GM23338 (cell line): ENCODE measurements around the gene MIPEP. TPM values are rescaled to one million over a fixed set of nuclear protein-coding genes. Genes with fewer than 3 reads are reported as not detected.

Source experiments
- ATAC-seq: fragments of 200-7000 bp; cut with Tn5 transposase; 3 replicates; pipeline ENCODE4 v1.9.1; 2020
- DNase-seq: peaks from one replicate; pipeline ENCODE4 v3.0.0-alpha.2; 2015; ENCODE audit warnings: low spot score
- H2AFZ ChIP-seq: fragments of 200-600 bp; sonication (generic); 2 replicates; pipeline ENCODE4 v1.8.0; 2016; ENCODE audit warnings: antibody characterized with exemption, mild to moderate bottlenecking, moderate library complexity
- H3F3A ChIP-seq: fragments of 200-600 bp; sonication (generic); replicated peaks from 2 replicates; pipeline ENCODE4 v1.8.0; 2017; ENCODE audit warnings: antibody characterized with exemption, mixed run types, low read depth
- H3K27ac ChIP-seq: fragments of 200-600 bp; sonication (generic); 2 replicates; pipeline ENCODE4 v1.6.1; 2016; ENCODE audit warnings: low read depth
- H3K27me3 ChIP-seq: fragments of 200-600 bp; sonication (generic); 2 replicates; pipeline ENCODE4 v1.8.0; 2016; ENCODE audit warnings: mild to moderate bottlenecking, mixed run types, moderate library complexity; ENCODE audit not compliant: insufficient read depth
- H3K36me3 ChIP-seq: fragments of 200-600 bp; sonication (generic); 2 replicates; pipeline ENCODE4 v1.8.0; 2016; ENCODE audit warnings: mild to moderate bottlenecking; ENCODE audit not compliant: insufficient read depth
- H3K4me1 ChIP-seq: fragments of 200-600 bp; sonication (generic); 2 replicates; pipeline ENCODE4 v1.8.0; 2016; ENCODE audit warnings: mild to moderate bottlenecking, moderate library complexity; ENCODE audit not compliant: insufficient read depth
- H3K4me2 ChIP-seq: fragments of 200-600 bp; sonication (generic); 2 replicates; pipeline ENCODE4 v1.7.1; 2017; ENCODE audit warnings: mixed run types
- H3K4me3 ChIP-seq: fragments of 200-600 bp; sonication (generic); 2 replicates; pipeline ENCODE4 v1.6.1; 2016; ENCODE audit warnings: mixed run types
- H3K79me2 ChIP-seq: fragments of 200-600 bp; sonication (generic); replicated peaks from 2 replicates; pipeline ENCODE4 v1.8.0; 2017; ENCODE audit warnings: mild to moderate bottlenecking; ENCODE audit not compliant: insufficient read depth
- H3K9me2 ChIP-seq: fragments of 200-600 bp; sonication (generic); 2 replicates; pipeline ENCODE4 v1.8.0; 2017; ENCODE audit not compliant: insufficient read depth
- H4K20me1 ChIP-seq: fragments of 200-600 bp; sonication (generic); replicated peaks from 2 replicates; pipeline ENCODE4 v1.8.0; 2017; ENCODE audit warnings: mild to moderate bottlenecking; ENCODE audit not compliant: insufficient read depth
- H3K27ac Mint-ChIP-seq: 2 replicates; pipeline ENCODE4 v1.8.0; 2020; ENCODE audit warnings: inconsistent platforms, mild to moderate bottlenecking, moderate library complexity, mixed read lengths
- H3K27me3 Mint-ChIP-seq: 3 replicates; pipeline ENCODE4 v1.8.0; 2022; ENCODE audit warnings: low read depth, mild to moderate bottlenecking, moderate library complexity, mixed read lengths, inconsistent platforms; ENCODE audit not compliant: insufficient read depth, poor library complexity
- H3K36me3 Mint-ChIP-seq: 3 replicates; pipeline ENCODE4 v1.8.0; 2021; ENCODE audit warnings: low read depth, mild to moderate bottlenecking, inconsistent platforms, moderate library complexity, mixed read lengths
- H3K4me1 Mint-ChIP-seq: 3 replicates; pipeline ENCODE4 v1.8.0; 2020; ENCODE audit warnings: mild to moderate bottlenecking, inconsistent platforms, mixed read lengths
- H3K4me3 Mint-ChIP-seq: 3 replicates; pipeline ENCODE4 v1.8.0; 2021; ENCODE audit warnings: moderate library complexity, mild to moderate bottlenecking, inconsistent platforms, mixed read lengths
- H3K9me3 Mint-ChIP-seq: 3 replicates; pipeline ENCODE4 v1.8.0; 2020; ENCODE audit warnings: moderate library complexity, mild to moderate bottlenecking, inconsistent platforms, mixed read lengths
- CREB1 ChIP-seq: fragments of 250-450 bp; sonication (Bioruptor Pico); IDR thresholded peaks from 2 replicates; pipeline ENCODE4 v1.5.0; 2020; ENCODE audit warnings: low read depth, mild to moderate bottlenecking, moderate library complexity
- CTCF ChIP-seq, 2 experiments: fragments of 200-600 bp in 1 of 2; sonication (generic) in 1 of 2; conservative IDR thresholded peaks; 2 replicates each; pipeline versions ENCODE4 v1.5.1 to v1.6.1; 2016 to 2017; ENCODE audit warnings: antibody characterized with exemption in 2 of 2, low read depth in 2 of 2, mild to moderate bottlenecking in 2 of 2, moderate library complexity in 1 of 2
- ETS1 ChIP-seq: IDR thresholded peaks from 2 replicates; pipeline ENCODE4 v1.6.1; 2016; ENCODE audit warnings: antibody characterized with exemption
- EZH2 ChIP-seq: fragments of 200-600 bp; sonication (generic); IDR thresholded peaks from one replicate; pipeline ENCODE4 v1.8.0; 2017; ENCODE audit warnings: antibody characterized with exemption, mild to moderate bottlenecking, low read depth; ENCODE audit not compliant: unreplicated experiment
- EZH2phosphoT487 ChIP-seq: fragments of 200-600 bp; sonication (generic); IDR thresholded peaks from one replicate; pipeline ENCODE4 v1.8.1; 2018; ENCODE audit warnings: antibody characterized with exemption; ENCODE audit not compliant: unreplicated experiment
- JUNB ChIP-seq: IDR thresholded peaks from one replicate; pipeline ENCODE4 v1.6.1; 2016; ENCODE audit warnings: antibody characterized with exemption; ENCODE audit not compliant: unreplicated experiment
- NANOG ChIP-seq: IDR thresholded peaks from 2 replicates; pipeline ENCODE4 v1.6.1; 2016; ENCODE audit warnings: antibody characterized with exemption, borderline replicate concordance
- POLR2AphosphoS5 ChIP-seq: IDR thresholded peaks from 2 replicates; pipeline ENCODE4 v1.6.1; 2016; ENCODE audit warnings: antibody characterized with exemption, low read depth
- STAT1 ChIP-seq: IDR thresholded peaks from one replicate; pipeline ENCODE4 v1.6.1; 2016; ENCODE audit warnings: antibody characterized with exemption; ENCODE audit not compliant: unreplicated experiment
- ZNF114 ChIP-seq: fragments of 250-450 bp; sonication (Bioruptor Pico); IDR thresholded peaks from 2 replicates; pipeline ENCODE4 v1.5.0; 2020; ENCODE audit warnings: mild to moderate bottlenecking, moderate library complexity
- ZNF331 ChIP-seq: fragments of 250-450 bp; sonication (Bioruptor Pico); IDR thresholded peaks from 2 replicates; pipeline ENCODE4 v1.5.0; 2020; ENCODE audit warnings: low read depth, mild to moderate bottlenecking, moderate library complexity
- polyA plus RNA-seq: library from polyadenylated mRNA; unstranded; fragments of >200 nt; fragmentation: Nextera tagmentation; extraction: Ambion mirVana; gene quantifications from 2 replicates; pipeline ENCODE4 v1.2.1, GENCODE V29; 2016
- total RNA-seq: library from RNA; depleted of rRNA; stranded (reverse); fragments of >200 nt; shearing (Covaris generic); gene quantifications from 2 replicates; pipeline ENCODE4 v1.2.3, GENCODE V29; 2014
- TF ChIP-seq, protein P1 (sequence below): fragments of 250-450 bp; sonication (Bioruptor Pico); IDR thresholded peaks from 2 replicates; pipeline ENCODE4 v1.5.0; 2020; ENCODE audit warnings: mild to moderate bottlenecking, moderate library complexity
- TF ChIP-seq, protein P2 (sequence below): IDR thresholded peaks from one replicate; pipeline ENCODE4 v1.6.1; 2018; ENCODE audit warnings: antibody characterized with exemption; ENCODE audit not compliant: unreplicated experiment

MIPEP gene
- total and polyA plus RNA-seq, 2 experiments from 2014 or later, result 20.8 to 22.5 TPM

DNA sequence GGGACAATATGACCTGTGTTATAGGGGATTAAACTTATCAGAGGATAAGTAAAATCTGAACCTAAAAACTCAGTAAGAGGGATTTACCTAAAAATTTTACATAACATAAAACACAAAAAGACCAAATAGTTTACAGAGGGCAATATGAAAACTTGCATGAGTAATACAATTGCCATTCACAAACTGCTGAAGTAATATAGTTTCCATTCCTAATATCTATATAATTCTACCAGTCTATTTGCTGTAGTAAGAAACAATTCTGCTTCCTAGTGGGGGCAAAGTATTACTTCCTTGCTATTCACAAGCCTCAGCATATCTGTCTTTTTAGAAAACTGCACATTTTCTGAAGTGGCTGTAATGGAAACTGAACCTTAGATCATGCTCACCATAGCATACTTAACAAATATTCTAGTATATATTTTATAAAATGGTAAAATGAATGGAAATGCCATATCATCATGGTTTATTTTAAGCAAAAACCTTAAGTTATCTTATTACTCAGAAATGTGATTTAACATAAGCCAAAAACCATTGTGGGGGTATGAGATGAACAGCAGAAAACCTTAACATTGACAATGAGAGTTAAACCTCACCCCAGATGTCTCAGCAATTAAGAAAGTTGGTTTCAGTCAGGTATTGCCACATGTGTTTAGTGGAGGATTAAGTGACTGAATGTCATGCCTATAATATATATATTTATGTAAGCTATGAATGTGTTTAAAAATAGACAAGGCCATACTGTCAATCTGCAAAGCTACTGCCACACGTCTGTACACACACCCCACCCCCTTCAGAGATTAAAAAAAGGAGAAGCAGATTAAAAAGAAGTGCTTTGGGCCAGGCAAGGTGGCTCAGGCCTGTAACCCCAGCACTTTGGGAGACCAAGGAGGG, 136.8 kb downstream of the MIPEP start:
- ATAC-seq (no peak), DNase-seq (no peak)
- H3K4me1 ChIP-seq, result peaks cover 12% of the 10 kb centered on the region
- H3K27ac ChIP-seq, result no peak overlapping the region
- no peak overlapping the region for H2AFZ ChIP-seq
- no peak overlapping the region for H3K27ac Mint-ChIP-seq
- H3K27me3 Mint-ChIP-seq, result peaks cover under 1% of the 10 kb centered on the region
- H3K9me2 ChIP-seq, result no peaks in the 10 kb centered on the region; the same call in 1 of the 2 replicates
- H3K36me3 ChIP-seq, result no peaks in the 10 kb centered on the region
- no peaks in the 10 kb centered on the region for H3F3A ChIP-seq
- H3K36me3 Mint-ChIP-seq, result peaks cover under 1% of the 10 kb centered on the region; the same call in 1 of the 3 replicates
- no peaks in the 10 kb centered on the region for H4K20me1 ChIP-seq
- no peak overlapping the region for H3K4me3 Mint-ChIP-seq
- no peaks in the 10 kb centered on the region for H3K79me2 ChIP-seq
- H3K4me1 Mint-ChIP-seq, result peaks cover 42% of the 10 kb centered on the region
- no peaks in the 10 kb centered on the region for H3K27me3 ChIP-seq
- H3K4me2 ChIP-seq, result no peak overlapping the region
- TF ChIP-seq ZNF114 (CRISPR knock-in tag) (no peak), ETS1 (no peak), NANOG (no peak), STAT1 (no peak), CTCF (conservative IDR thresholded peaks at IDR 0.05; ENCODE audit: low read depth in 2 of 2) (no peak), JUNB (no peak), ZNF331 (CRISPR knock-in tag) (no peak), EZH2 (no peak), POLR2AphosphoS5 (no peak), EZH2phosphoT487 (no peak), CREB1 (CRISPR knock-in tag) (no peak)
- TF ChIP-seq, protein P1, sequence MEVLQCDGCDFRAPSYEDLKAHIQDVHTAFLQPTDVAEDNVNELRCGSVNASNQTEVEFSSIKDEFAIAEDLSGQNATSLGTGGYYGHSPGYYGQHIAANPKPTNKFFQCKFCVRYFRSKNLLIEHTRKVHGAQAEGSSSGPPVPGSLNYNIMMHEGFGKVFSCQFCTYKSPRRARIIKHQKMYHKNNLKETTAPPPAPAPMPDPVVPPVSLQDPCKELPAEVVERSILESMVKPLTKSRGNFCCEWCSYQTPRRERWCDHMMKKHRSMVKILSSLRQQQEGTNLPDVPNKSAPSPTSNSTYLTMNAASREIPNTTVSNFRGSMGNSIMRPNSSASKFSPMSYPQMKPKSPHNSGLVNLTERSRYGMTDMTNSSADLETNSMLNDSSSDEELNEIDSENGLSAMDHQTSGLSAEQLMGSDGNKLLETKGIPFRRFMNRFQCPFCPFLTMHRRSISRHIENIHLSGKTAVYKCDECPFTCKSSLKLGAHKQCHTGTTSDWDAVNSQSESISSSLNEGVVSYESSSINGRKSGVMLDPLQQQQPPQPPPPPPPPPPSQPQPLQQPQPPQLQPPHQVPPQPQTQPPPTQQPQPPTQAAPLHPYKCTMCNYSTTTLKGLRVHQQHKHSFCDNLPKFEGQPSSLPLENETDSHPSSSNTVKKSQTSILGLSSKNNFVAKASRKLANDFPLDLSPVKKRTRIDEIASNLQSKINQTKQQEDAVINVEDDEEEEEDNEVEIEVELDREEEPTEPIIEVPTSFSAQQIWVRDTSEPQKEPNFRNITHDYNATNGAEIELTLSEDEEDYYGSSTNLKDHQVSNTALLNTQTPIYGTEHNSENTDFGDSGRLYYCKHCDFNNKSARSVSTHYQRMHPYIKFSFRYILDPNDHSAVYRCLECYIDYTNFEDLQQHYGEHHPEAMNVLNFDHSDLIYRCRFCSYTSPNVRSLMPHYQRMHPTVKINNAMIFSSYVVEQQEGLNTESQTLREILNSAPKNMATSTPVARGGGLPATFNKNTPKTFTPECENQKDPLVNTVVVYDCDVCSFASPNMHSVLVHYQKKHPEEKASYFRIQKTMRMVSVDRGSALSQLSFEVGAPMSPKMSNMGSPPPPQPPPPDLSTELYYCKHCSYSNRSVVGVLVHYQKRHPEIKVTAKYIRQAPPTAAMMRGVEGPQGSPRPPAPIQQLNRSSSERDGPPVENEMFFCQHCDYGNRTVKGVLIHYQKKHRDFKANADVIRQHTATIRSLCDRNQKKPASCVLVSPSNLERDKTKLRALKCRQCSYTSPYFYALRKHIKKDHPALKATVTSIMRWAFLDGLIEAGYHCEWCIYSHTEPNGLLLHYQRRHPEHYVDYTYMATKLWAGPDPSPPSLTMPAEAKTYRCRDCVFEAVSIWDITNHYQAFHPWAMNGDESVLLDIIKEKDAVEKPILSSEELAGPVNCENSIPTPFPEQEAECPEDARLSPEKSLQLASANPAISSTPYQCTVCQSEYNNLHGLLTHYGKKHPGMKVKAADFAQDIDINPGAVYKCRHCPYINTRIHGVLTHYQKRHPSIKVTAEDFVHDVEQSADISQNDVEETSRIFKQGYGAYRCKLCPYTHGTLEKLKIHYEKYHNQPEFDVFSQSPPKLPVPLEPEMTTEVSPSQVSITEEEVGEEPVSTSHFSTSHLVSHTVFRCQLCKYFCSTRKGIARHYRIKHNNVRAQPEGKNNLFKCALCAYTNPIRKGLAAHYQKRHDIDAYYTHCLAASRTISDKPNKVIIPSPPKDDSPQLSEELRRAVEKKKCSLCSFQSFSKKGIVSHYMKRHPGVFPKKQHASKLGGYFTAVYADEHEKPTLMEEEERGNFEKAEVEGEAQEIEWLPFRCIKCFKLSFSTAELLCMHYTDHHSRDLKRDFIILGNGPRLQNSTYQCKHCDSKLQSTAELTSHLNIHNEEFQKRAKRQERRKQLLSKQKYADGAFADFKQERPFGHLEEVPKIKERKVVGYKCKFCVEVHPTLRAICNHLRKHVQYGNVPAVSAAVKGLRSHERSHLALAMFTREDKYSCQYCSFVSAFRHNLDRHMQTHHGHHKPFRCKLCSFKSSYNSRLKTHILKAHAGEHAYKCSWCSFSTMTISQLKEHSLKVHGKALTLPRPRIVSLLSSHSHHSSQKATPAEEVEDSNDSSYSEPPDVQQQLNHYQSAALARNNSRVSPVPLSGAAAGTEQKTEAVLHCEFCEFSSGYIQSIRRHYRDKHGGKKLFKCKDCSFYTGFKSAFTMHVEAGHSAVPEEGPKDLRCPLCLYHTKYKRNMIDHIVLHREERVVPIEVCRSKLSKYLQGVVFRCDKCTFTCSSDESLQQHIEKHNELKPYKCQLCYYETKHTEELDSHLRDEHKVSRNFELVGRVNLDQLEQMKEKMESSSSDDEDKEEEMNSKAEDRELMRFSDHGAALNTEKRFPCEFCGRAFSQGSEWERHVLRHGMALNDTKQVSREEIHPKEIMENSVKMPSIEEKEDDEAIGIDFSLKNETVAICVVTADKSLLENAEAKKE (CRISPR knock-in tag), result no peak
- TF ChIP-seq, protein P2, sequence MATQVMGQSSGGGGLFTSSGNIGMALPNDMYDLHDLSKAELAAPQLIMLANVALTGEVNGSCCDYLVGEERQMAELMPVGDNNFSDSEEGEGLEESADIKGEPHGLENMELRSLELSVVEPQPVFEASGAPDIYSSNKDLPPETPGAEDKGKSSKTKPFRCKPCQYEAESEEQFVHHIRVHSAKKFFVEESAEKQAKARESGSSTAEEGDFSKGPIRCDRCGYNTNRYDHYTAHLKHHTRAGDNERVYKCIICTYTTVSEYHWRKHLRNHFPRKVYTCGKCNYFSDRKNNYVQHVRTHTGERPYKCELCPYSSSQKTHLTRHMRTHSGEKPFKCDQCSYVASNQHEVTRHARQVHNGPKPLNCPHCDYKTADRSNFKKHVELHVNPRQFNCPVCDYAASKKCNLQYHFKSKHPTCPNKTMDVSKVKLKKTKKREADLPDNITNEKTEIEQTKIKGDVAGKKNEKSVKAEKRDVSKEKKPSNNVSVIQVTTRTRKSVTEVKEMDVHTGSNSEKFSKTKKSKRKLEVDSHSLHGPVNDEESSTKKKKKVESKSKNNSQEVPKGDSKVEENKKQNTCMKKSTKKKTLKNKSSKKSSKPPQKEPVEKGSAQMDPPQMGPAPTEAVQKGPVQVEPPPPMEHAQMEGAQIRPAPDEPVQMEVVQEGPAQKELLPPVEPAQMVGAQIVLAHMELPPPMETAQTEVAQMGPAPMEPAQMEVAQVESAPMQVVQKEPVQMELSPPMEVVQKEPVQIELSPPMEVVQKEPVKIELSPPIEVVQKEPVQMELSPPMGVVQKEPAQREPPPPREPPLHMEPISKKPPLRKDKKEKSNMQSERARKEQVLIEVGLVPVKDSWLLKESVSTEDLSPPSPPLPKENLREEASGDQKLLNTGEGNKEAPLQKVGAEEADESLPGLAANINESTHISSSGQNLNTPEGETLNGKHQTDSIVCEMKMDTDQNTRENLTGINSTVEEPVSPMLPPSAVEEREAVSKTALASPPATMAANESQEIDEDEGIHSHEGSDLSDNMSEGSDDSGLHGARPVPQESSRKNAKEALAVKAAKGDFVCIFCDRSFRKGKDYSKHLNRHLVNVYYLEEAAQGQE, result no peak
- peaks cover under 1% of the 10 kb centered on the region; the same call in 1 of the 3 replicates for H3K9me3 Mint-ChIP-seq
- no peak overlapping the region for H3K4me3 ChIP-seq
